Common myeloid progenitor, CD34-positive (primary cell): ENCODE results near the gene BTN2A1.

Experiments
- CTCF ChIA-PET: fragments of 350-600 bp; sonication (Branson Sonifier 250); formaldehyde crosslinking; loops from one replicate; lab custom pipeline; 2021; ENCODE audit warnings: antibody characterized with exemption; lab: Charles Lee
- POLR2A ChIA-PET: fragments of 350-600 bp; sonication (Branson Sonifier 250); formaldehyde crosslinking; loops from one replicate; lab custom pipeline; 2021; ENCODE audit warnings: antibody characterized with exemption; lab: Charles Lee
- DNase-seq, 3 donors: peaks; one replicate each; pipeline versions ENCODE4 v3.0.0 to v3.0.0-alpha.2; 2013
- H3K27ac ChIP-seq, 2 experiments: 1 replicate in 1 of 2; 2 replicates in 1 of 2; pipeline ENCODE4 v1.7.0; 2013; ENCODE audit warnings: inconsistent platforms in 2 of 2, low read length in 2 of 2, mild to moderate bottlenecking in 2 of 2, low read depth in 1 of 2, moderate library complexity in 1 of 2; ENCODE audit not compliant: severe bottlenecking in 2 of 2, insufficient read depth in 1 of 2, poor library complexity in 1 of 2
- H3K27me3 ChIP-seq, 5 experiments: replicated peaks in 2 of 5; 1 replicate in 3 of 5; 2 replicates in 2 of 5; pipeline versions ENCODE4 v1.6.1 to v1.7.0; 2013; ENCODE audit warnings: low read length in 4 of 5, mild to moderate bottlenecking in 2 of 5, moderate library complexity in 2 of 5, inconsistent platforms in 1 of 5; ENCODE audit not compliant: insufficient read depth in 5 of 5, control insufficient read depth in 4 of 5
- H3K36me3 ChIP-seq, 4 experiments: 1 replicate in 2 of 4; 2 replicates in 2 of 4; pipeline versions ENCODE4 v1.6.1 to v1.7.0; 2013; ENCODE audit warnings: low read length in 3 of 4, control low read depth in 1 of 4, mild to moderate bottlenecking in 1 of 4; ENCODE audit not compliant: control insufficient read depth in 4 of 4, insufficient read depth in 4 of 4
- H3K4me1 ChIP-seq, 4 experiments: 1 replicate in 3 of 4; 2 replicates in 1 of 4; pipeline versions ENCODE4 v1.6.1 to v1.7.1; 2013; ENCODE audit warnings: low read length in 3 of 4, mild to moderate bottlenecking in 3 of 4, control low read depth in 1 of 4, inconsistent platforms in 1 of 4, moderate library complexity in 1 of 4; ENCODE audit not compliant: control insufficient read depth in 4 of 4, insufficient read depth in 4 of 4; ENCODE audit errors: control extremely low read depth in 1 of 4
- H3K4me3 ChIP-seq, 7 experiments: 1 replicate in 4 of 7; 2 replicates in 3 of 7; pipeline versions ENCODE4 v1.5.1 to v1.7.0; 2013; ENCODE audit warnings: mild to moderate bottlenecking in 7 of 7, low read length in 6 of 7, moderate library complexity in 6 of 7, inconsistent platforms in 2 of 7, low read depth in 2 of 7, control low read depth in 1 of 7; ENCODE audit not compliant: insufficient read depth in 4 of 7, control insufficient read depth in 1 of 7; ENCODE audit errors: extremely low read depth in 1 of 7
- H3K9me3 ChIP-seq, 5 experiments: 1 replicate in 4 of 5; 2 replicates in 1 of 5; pipeline versions ENCODE4 v1.6.1 to v1.7.1; 2013; ENCODE audit warnings: low read length in 4 of 5, mild to moderate bottlenecking in 2 of 5, inconsistent platforms in 1 of 5, low read depth in 1 of 5, moderate library complexity in 1 of 5; ENCODE audit not compliant: control insufficient read depth in 4 of 5, insufficient read depth in 2 of 5; ENCODE audit errors: control extremely low read depth in 1 of 5
- WGBS: methylation state at CpG from one replicate; pipeline ENCODE4 v1.1.5; 2013; ENCODE audit not compliant: insufficient coverage; 5-methylcytosine and 5-hydroxymethylcytosine counted together

The BTN2A1 gene

GRCh38 chr6:26494117-26494516 lies 36.4 kb downstream of the BTN2A1 start:
- Histone ChIP-seq H3K27ac (no peak overlapping the region), H3K4me1 (peaks cover 0 to 10% (median 2%) of the 10 kb centered on the region in 4 experiments), H3K9me3 (no peaks in the 10 kb centered on the region), H3K4me3 (no peak overlapping the region), H3K27me3 (no peaks in the 10 kb centered on the region), H3K36me3 (no peaks in the 10 kb centered on the region)
- POLR2A ChIA-PET = no interaction called here
- no peak for DNase-seq
- whole genome bisulfite sequencing = 100% methylated on average over 1 of the region's 3 CpGs
- CTCF ChIA-PET = interaction anchor here (1.0 to 5.1 kb wide), 3 partner anchors 9 to 158 kb away, joined by 4 to 32 read pairs (median 4); no protein-coding TSS in a partner anchor

DNA sequence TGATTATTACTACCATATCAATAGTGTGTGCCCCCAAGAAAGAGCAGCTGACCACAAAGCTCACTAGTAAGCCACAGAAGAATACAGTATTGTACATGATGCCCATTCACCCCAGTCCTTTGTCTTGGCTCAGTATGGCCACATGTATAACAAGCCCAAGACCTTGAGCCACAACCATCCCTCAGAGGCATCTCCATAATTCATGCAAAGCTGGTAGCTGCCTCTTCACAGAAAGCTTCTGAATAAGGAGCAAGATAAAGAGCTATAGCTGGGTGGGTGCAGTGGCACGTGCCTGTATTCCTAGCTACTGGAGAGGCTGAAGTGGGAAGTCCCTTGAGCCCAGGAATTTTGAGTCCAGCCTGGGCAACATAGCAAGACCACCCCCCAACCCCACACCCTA lies 37.5 kb downstream of the BTN2A1 start:
- no peak for DNase-seq
- CTCF ChIA-PET = interaction anchor here (1.2 to 5.1 kb wide), 5 partner anchors 9 to 154 kb away, joined by 3 to 32 read pairs (median 3); no protein-coding TSS in a partner anchor
- no peak overlapping the region for H3K27ac ChIP-seq
- H3K27me3 ChIP-seq = peaks cover 0 to 2% (median 0%) of the 10 kb centered on the region in 5 experiments
- H3K36me3 ChIP-seq = no peaks in the 10 kb centered on the region
- peaks cover 0 to 13% (median 4%) of the 10 kb centered on the region in 4 experiments for H3K4me1 ChIP-seq
- no peaks in the 10 kb centered on the region for H3K9me3 ChIP-seq
- WGBS = no CpG with 5 or more reads among the region's 1 CpG
- POLR2A ChIA-PET = no interaction called here
- no peak overlapping the region for H3K4me3 ChIP-seq

DNA sequence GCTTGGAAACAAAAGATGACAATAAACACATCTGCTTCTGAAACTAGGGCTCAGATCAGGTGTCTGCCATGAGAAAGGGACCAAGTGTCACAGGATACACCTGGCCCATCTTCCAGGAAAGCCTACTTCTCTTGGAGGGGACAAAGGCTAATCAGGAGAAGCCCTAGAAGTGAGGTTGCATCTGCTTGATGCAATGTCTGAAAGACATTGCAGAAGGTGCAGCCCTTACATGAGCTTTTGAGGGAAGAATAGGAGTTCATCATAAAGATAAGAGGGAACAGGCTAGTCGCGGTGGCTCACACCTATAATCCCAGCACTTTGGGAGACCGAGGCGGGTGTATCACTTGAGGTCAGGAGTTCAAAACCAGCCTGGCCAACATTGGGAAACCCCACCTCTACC lies 39.9 kb downstream of the BTN2A1 start:
- POLR2A ChIA-PET = no interaction called here
- Histone ChIP-seq H3K27ac (no peak overlapping the region), H3K9me3 (no peaks in the 10 kb centered on the region), H3K4me1 (peaks cover 3 to 25% (median 16%) of the 10 kb centered on the region in 4 experiments), H3K36me3 (no peaks in the 10 kb centered on the region), H3K4me3 (no peak overlapping the region), H3K27me3 (peaks cover 7 to 21% (median 12%) of the 10 kb centered on the region in 5 experiments)
- CTCF ChIA-PET = interaction anchor here (1.0 to 2.1 kb wide), 4 partner anchors 10 to 158 kb away, joined by 3 to 7 read pairs (median 4); no protein-coding TSS in a partner anchor
- no peak for DNase-seq
- WGBS = no CpG with 5 or more reads among the region's 4 CpGs

GRCh38 chr6:26500102-26500501 lies 42.3 kb downstream of the BTN2A1 start, which contains the start of gene BTN1A1:
Gene BTN1A1, plus strand, starts transcription at chr6:26500303. Its CDS starts 984 bp downstream, at chr6:26501287.
- H3K27ac ChIP-seq = no peak within 1 kb of the TSS
- POLR2A ChIA-PET = no interaction called here

DNA sequence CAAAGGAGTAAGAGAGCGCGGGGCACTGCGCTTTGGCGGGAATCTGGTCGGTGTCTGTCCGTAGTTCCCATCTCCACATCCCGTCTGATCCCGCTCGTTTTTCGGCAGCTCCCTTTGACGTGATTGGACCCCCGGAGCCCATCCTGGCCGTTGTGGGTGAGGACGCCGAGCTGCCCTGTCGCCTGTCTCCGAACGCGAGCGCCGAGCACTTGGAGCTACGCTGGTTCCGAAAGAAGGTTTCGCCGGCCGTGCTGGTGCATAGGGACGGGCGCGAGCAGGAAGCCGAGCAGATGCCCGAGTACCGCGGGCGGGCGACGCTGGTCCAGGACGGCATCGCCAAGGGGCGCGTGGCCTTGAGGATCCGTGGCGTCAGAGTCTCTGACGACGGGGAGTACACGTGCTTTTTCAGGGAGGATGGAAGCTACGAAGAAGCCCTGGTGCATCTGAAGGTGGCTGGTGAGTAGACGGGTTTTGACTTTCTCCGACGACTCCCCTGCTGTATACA lies 43.8 kb downstream of the BTN2A1 start:
- WGBS = 7% methylated on average over 48 of the region's 49 CpGs
- Histone ChIP-seq H3K27me3 (peaks cover 7 to 27% (median 13%) of the 10 kb centered on the region in 5 experiments), H3K4me3 (peak overlapping the region in 6 of 7 experiments; percentile 0 to 68 (median 42)), H3K4me1 (peaks cover 3 to 21% (median 14%) of the 10 kb centered on the region in 4 experiments), H3K27ac (no peak overlapping the region), H3K9me3 (no peaks in the 10 kb centered on the region), H3K36me3 (no peaks in the 10 kb centered on the region)
- peak in 2 of 3 donors; percentile 45 to 60 for DNase-seq
- ChIA-PET POLR2A (no interaction called here), CTCF (interaction anchor here (0.7 to 1.5 kb wide), 3 partner anchors 36 to 159 kb away, joined by 3 read pairs; partner anchors contain the start of gene HMGN4)

More at GRCh38 chr6:26500102-26500501, 42.3 kb downstream of the BTN2A1 start, which contains the start of gene BTN1A1:
- CTCF ChIA-PET = interaction anchor here (0.7 to 1.5 kb wide), 3 partner anchors 15 to 80 kb away, joined by 3 read pairs; no protein-coding TSS in a partner anchor
- Histone ChIP-seq H3K9me3 (no peaks in the 10 kb centered on the region), H3K4me1 (peaks cover 3 to 21% (median 14%) of the 10 kb centered on the region in 4 experiments), H3K36me3 (no peaks in the 10 kb centered on the region), H3K27me3 (peaks cover 7 to 27% (median 13%) of the 10 kb centered on the region in 5 experiments), H3K4me3 (peak within 1 kb of the TSS in 1 of 7 experiments; percentile 68)
- no peak for DNase-seq
- 36% methylated on average over 2 of the region's 2 CpGs for WGBS

DNA sequence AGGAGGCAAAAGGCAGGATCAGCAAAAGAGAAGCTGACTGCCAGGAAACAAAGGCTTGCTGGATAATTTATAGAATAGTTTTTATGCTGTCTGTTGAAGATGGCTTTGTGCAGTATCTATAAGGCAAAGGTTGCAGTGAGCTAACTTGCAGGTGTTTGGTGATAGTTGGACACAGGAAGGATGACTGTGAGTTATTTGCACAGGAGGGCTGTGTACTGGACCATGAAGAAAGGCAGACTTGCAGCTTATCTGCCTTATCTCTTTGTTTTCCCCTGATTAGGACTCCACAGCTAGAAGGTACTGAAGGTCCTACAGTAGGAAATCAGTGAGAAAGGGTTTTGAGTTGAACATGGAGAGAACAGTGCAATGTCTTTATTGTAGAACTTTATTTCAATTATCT lies 44.4 kb downstream of the BTN2A1 start:
- H3K36me3 ChIP-seq = no peaks in the 10 kb centered on the region
- H3K27ac ChIP-seq = no peak overlapping the region
- peak overlapping the region in 4 of 7 experiments; percentile 0 to 68 (median 58) for H3K4me3 ChIP-seq
- DNase-seq = no peak
- H3K27me3 ChIP-seq = peaks cover 7 to 27% (median 13%) of the 10 kb centered on the region in 5 experiments
- no peaks in the 10 kb centered on the region for H3K9me3 ChIP-seq
- CTCF ChIA-PET = interaction anchor here (0.9 to 1.5 kb wide), 3 partner anchors 10 to 167 kb away, joined by 3 to 4 read pairs (median 3); partner anchors contain the start of gene HMGN4
- POLR2A ChIA-PET = no interaction called here
- H3K4me1 ChIP-seq = peaks cover 3 to 20% (median 14%) of the 10 kb centered on the region in 4 experiments

GRCh38 chr6:26502626-26503025 lies 44.9 kb downstream of the BTN2A1 start:
- Histone ChIP-seq H3K9me3 (no peaks in the 10 kb centered on the region), H3K27me3 (peaks cover 7 to 27% (median 13%) of the 10 kb centered on the region in 5 experiments), H3K4me3 (no peak overlapping the region), H3K36me3 (no peaks in the 10 kb centered on the region), H3K4me1 (peaks cover 3 to 16% (median 13%) of the 10 kb centered on the region in 4 experiments), H3K27ac (no peak overlapping the region)
- CTCF ChIA-PET = interaction anchor here (0.9 to 2.6 kb wide), 3 partner anchors 10 to 168 kb away, joined by 3 to 11 read pairs (median 4); no protein-coding TSS in a partner anchor
- POLR2A ChIA-PET = no interaction called here
- 57% methylated on average over 1 of the region's 3 CpGs for WGBS
- DNase-seq = peak in 2 of 3 donors; percentile 28 to 35
